Lower lobe of right lung (tissue), 2 donors: ENCODE data around the gene ITGB3. TPM values are rescaled to one million over a fixed set of nuclear protein-coding genes. Genes with fewer than 3 reads are reported as not detected.

ENCODE experiments used
- ATAC-seq, 2 donors: fragments of 200-7000 bp; cut with Tn5 transposase; one replicate each; pipeline ENCODE4 v1.9.1; 2020 to 2022; ENCODE audit warnings: mild to moderate bottlenecking in 2 of 2, moderate library complexity in 2 of 2
- DNase-seq: peaks from one replicate; pipeline ENCODE4 v3.0.0-alpha.2; 2020
- H3K27ac ChIP-seq: fragments of 200-600 bp; one replicate; pipeline ENCODE4 v1.8.0; 2022
- H3K27me3 ChIP-seq: fragments of 200-600 bp; one replicate; pipeline ENCODE4 v1.8.0; 2022; ENCODE audit warnings: low read depth
- H3K36me3 ChIP-seq: fragments of 200-600 bp; one replicate; pipeline ENCODE4 v1.8.0; 2022; ENCODE audit warnings: mild to moderate bottlenecking
- H3K4me1 ChIP-seq: fragments of 200-600 bp; one replicate; pipeline ENCODE4 v1.8.0; 2022
- H3K4me3 ChIP-seq: fragments of 200-600 bp; one replicate; pipeline ENCODE4 v1.8.0; 2022; ENCODE audit warnings: mild to moderate bottlenecking
- H3K9me3 ChIP-seq: fragments of 200-600 bp; one replicate; pipeline ENCODE4 v1.8.0; 2022
- CTCF ChIP-seq: fragments of 200-600 bp; IDR thresholded peaks from one replicate; pipeline ENCODE4 v1.8.0; 2022; ENCODE audit warnings: antibody characterized with exemption, mild to moderate bottlenecking
- intact Hi-C: fragments of 100-400 bp; cut with DNase I; formaldehyde crosslinking; loops from one replicate; pipeline ENCODE4 v1.11.0; 2022
- total RNA-seq: library from RNA; stranded (reverse); fragmentation: NEBNext Ultra II Directional; extraction: Animal tissue kit (Norgen Biotek cat#: 25700); gene quantifications from one replicate; pipeline ENCODE4 v1.2.1, GENCODE V29; 2021
- donor health status: DM: no; HTN: yes; CAD: no; lungs with severe emphysema.

Gene ITGB3
- total RNA-seq, 1 donor from 2014 or later: 10.5 TPM

DNA sequence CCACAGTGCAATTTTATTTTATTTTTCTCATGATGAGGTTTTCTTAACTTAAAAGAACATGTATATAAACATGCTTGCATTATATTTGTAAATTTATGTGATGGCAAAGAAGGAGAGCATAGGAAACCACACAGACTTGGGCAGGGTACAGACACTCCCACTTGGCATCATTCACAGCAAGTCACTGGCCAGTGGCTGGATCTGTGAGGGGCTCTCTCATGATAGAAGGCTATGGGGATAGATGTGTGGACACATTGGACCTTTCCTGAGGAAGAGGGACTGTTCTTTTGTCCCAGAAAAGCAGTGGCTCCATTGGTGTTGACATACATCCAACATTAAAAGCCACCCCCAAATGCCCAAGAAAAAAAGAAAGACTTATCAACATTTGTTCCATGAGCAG, 57.8 kb downstream of the ITGB3 start:
- Histone ChIP-seq H3K4me3 (no peak overlapping the region), H3K27me3 (no peaks in the 10 kb centered on the region), H3K36me3 (no peaks in the 10 kb centered on the region), H3K9me3 (no peaks in the 10 kb centered on the region), H3K4me1 (peaks cover 11% of the 10 kb centered on the region), H3K27ac (no peak overlapping the region)
- no peak for DNase-seq
- intact Hi-C loops: no loop called here
- ATAC-seq: no peak
- no peak for TF ChIP-seq CTCF

DNA sequence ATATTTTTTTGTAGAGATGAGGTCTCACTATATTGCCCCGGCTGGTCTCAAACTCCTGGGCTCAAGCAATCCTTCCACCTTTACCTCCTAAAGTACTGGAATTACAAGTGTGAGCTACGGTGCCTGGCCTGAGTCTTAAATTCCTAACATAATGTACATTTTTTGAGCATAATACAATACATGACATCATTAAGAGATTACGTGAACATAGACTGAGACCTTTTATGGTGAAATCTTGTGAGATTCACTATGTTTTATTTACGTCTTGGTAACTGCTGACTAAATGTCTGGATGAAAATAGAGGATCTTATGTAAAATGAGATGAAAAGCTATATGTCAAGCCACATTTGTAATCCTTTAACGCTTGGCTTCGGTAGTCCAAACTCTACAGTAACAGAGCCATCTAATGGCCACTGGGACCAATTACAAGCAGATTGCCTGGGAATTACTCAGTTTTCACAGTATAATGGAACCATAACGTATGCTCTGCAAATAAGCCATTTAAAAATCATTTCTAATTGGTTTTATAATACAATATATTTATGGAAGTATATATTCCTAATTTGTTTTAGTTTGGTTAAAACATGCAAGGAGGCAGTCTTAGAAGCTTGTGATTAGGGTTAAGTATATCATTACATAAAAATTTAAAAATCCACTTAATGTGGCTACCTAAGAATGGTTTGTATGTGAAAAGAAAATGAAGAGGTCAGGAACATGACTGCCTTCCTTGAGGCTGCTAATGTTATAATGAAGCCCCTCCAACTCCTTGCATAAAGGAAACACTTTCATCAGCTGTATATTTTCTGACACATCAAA, 62.0 kb downstream of the ITGB3 start:
- Histone ChIP-seq H3K27ac (no peak overlapping the region), H3K36me3 (no peaks in the 10 kb centered on the region), H3K4me3 (no peak overlapping the region), H3K4me1 (peaks cover 11% of the 10 kb centered on the region), H3K27me3 (no peaks in the 10 kb centered on the region), H3K9me3 (no peaks in the 10 kb centered on the region)
- intact Hi-C loops: loop anchor here (5.0 kb wide), 1 partner anchor 88 kb away; no protein-coding TSS in a partner anchor
- peak; percentile 87 for TF ChIP-seq CTCF
- DNase-seq (no peak), ATAC-seq (peak; percentile 86 to 90)

GRCh38 chr17:47316311-47316710, 62.7 kb downstream of the ITGB3 start:
- H3K36me3 ChIP-seq: no peaks in the 10 kb centered on the region
- H3K27ac ChIP-seq: no peak overlapping the region
- TF ChIP-seq CTCF: no peak
- DNase-seq: no peak
- H3K4me3 ChIP-seq: no peak overlapping the region
- intact Hi-C loops: loop anchor here (5.0 kb wide), 1 partner anchor 89 kb away; no protein-coding TSS in a partner anchor
- H3K27me3 ChIP-seq: no peaks in the 10 kb centered on the region
- H3K4me1 ChIP-seq: peaks cover 11% of the 10 kb centered on the region
- ATAC-seq: peak in 1 of 2 donors; percentile 35
- no peaks in the 10 kb centered on the region for H3K9me3 ChIP-seq

DNA sequence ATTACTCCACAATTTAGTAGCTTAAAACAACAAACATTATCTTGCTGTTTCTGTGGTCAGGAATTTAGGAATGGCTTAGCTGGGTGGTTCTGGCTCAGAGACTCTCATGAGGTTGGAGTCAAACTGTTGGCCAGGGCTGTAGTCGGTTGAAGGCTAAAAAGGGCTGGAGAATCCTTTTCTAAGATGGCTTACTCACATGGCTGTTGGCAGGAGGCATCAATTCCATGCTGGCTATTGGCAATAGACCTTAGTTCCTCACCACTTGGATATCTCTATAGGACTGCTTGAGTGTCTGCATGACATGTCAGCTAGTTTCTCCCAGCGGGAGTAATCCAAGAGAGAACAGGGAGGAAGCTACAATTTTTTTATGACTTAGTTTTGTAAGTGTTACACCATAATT, 63.5 kb downstream of the ITGB3 start:
- ATAC-seq: no peak
- intact Hi-C loops: loop anchor here (5.0 kb wide), 1 partner anchor 90 kb away; no protein-coding TSS in a partner anchor

More for the DNA sequence above, 63.5 kb downstream of the ITGB3 start:
- Histone ChIP-seq H3K36me3 (no peaks in the 10 kb centered on the region), H3K9me3 (no peaks in the 10 kb centered on the region), H3K4me3 (no peak overlapping the region), H3K4me1 (peaks cover 11% of the 10 kb centered on the region), H3K27me3 (no peaks in the 10 kb centered on the region), H3K27ac (no peak overlapping the region)
- no peak for DNase-seq
- TF ChIP-seq CTCF: no peak
